Right lobe of liver (tissue), 6 donors: ENCODE data around the gene CSTF3. TPM values are rescaled to one million over a fixed set of nuclear protein-coding genes. Genes with fewer than 3 reads are reported as not detected.

ENCODE experiments used
- ATAC-seq, 4 donors: fragments of 200-7000 bp; cut with Tn5 transposase; one replicate each; pipeline ENCODE4 v1.9.1; 2020; ENCODE audit warnings: mild to moderate bottlenecking in 4 of 4, moderate library complexity in 4 of 4
- DNase-seq, 3 donors: peaks; one replicate each; pipeline ENCODE4 v3.0.0-alpha.2; 2020
- H3K27ac ChIP-seq, 3 donors: fragments of 200-600 bp; one replicate each; pipeline ENCODE4 v1.8.0; 2022
- H3K27me3 ChIP-seq, 2 donors: fragments of 200-600 bp; one replicate each; pipeline ENCODE4 v1.8.0; 2022
- H3K36me3 ChIP-seq, 4 donors: fragments of 200-600 bp; sonication (generic) in 1 of 4; one replicate each; pipeline versions ENCODE4 v1.5.1 to v1.8.0; 2017 to 2022; ENCODE audit warnings: control low read depth in 1 of 4
- H3K4me1 ChIP-seq, 4 donors: fragments of 200-600 bp; sonication (generic) in 1 of 4; one replicate each; pipeline versions ENCODE4 v1.5.1 to v1.8.0; 2017 to 2022; ENCODE audit warnings: control low read depth in 1 of 4
- H3K4me3 ChIP-seq, 3 donors: fragments of 200-600 bp; one replicate each; pipeline ENCODE4 v1.8.0; 2022
- H3K9me3 ChIP-seq, 4 donors: fragments of 200-600 bp; sonication (generic) in 1 of 4; one replicate each; pipeline versions ENCODE4 v1.5.1 to v1.8.0; 2017 to 2022; ENCODE audit warnings: control low read depth in 1 of 4
- CTCF ChIP-seq, 4 donors: fragments of 200-600 bp in 3 of 4; fragments of 450-650 bp in 1 of 4; IDR thresholded peaks; one replicate each; pipeline versions ENCODE4 v1.5.1 to v1.8.0; 2016 to 2022; ENCODE audit warnings: antibody characterized with exemption in 4 of 4, mild to moderate bottlenecking in 2 of 4
- POLR2A ChIP-seq: fragments of 450-650 bp; IDR thresholded peaks from one replicate; pipeline ENCODE4 v1.6.1; 2017; ENCODE audit warnings: antibody characterized with exemption, mild to moderate bottlenecking
- WGBS: methylation state at CpG from one replicate; pipeline ENCODE4 v1.1.6; 2018; ENCODE audit warnings: low coverage, low lambda C conversion rate; ENCODE audit not compliant: insufficient coverage; ENCODE audit errors: missing lambda C conversion rate; 5-methylcytosine and 5-hydroxymethylcytosine counted together
- intact Hi-C, 2 donors: fragments of 100-400 bp; cut with DNase I; formaldehyde crosslinking; loops; one replicate each; pipeline versions ENCODE4 v1.11.2 to v1.14.1; 2022
- small RNA-seq, 2 experiments: library from RNA; depleted of rRNA; stranded (forward); fragments of <200 nt; gene quantifications; one replicate each; pipeline ENCODE3, GENCODE V24; 2016
- total RNA-seq, 6 experiments: library from RNA; depleted of rRNA in 2 of 6; stranded (reverse); fragments of >200 nt in 2 of 6; fragmentation: NEBNext Ultra II Directional in 3 of 6; extraction: Animal tissue kit (Norgen Biotek cat#: 25700) in 3 of 6; gene quantifications; one replicate each; pipeline versions ENCODE4 v1.1.0 to v1.2.4, GENCODE V29; 2016 to 2023
- donor health status: DM: no; HTN: yes; CAD: no.
- donor health status: DM: no; HTN: no; CAD: no.
- donor health status: DM: no; HTN: no; CAD: no.
- donor health status: DM: no; HTN: yes; CAD: no.
- donor health status: DM: no; HTN: yes; CAD: no.

The CSTF3 gene
- total RNA-seq, 6 experiments from 2014 or later = 11.5 to 14.0 (median 12.0) TPM

DNA sequence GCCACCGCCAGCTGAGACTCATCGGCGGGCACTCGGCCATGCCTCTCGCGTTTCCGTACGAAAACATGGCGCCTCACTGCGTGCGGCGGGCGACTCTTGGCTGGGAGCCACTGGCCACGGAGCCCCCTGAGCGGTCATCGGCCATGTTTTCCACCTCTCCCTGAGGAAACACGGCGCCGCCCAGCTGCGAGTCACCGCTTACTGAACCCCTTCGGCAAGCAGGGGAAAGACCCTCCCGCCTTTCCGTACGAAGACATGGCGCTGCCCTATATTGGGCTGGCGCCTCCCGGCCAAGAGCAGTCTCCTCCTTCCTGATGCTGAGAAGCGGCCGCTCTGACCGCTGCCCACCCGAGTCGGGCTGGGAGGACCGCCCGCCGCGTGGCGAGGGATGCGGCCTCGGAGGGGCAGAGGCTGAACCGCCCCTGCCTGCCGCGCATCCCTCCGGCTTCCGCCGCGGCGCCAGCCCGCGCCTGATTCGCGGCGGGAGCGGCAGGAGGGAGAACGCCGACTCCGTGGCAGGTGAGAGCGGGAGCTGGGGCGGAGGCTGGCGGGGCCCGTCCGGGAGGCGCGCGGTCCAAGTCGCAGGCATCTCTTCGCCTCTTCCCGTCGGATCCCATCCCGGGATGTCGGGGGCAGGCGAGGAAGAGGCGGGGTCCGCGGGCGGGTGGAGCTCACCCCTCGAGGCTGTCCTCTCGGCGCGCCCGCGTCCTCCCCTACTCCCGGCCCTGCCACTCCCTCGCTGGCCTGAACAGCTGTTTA, 121.8 kb downstream of the CSTF3 start, which contains the start of gene TCP11L1:
Gene TCP11L1, plus strand, starts transcription at position 299 of the 759 bp plus-strand sequence. CDS start 4,202 bp downstream, outside the sequence.
- intact Hi-C loops = no loop called here
- peaks cover 0 to 2% (median 0%) of the 10 kb centered on the region in 4 donors for H3K36me3 ChIP-seq
- TF ChIP-seq POLR2A = peak; percentile 49
- no peak for TF ChIP-seq CTCF (IDR thresholded peaks at IDR 0.05)
- peak; percentile 77 to 91 (median 89) for ATAC-seq
- peaks cover 0 to 7% (median 3%) of the 10 kb centered on the region in 4 donors for H3K4me1 ChIP-seq
- peak within 1 kb of the TSS; percentile 90 to 99 (median 91) for H3K4me3 ChIP-seq
- WGBS = 0% methylated on average over 11 of the region's 84 CpGs
- no peaks in the 10 kb centered on the region for H3K9me3 ChIP-seq
- peak within 1 kb of the TSS; percentile 98 to 99 (median 99) for H3K27ac ChIP-seq
- DNase-seq = peak; percentile 93 to 94 (median 94)
- H3K27me3 ChIP-seq = no peaks in the 10 kb centered on the region

- Histone ChIP-seq H3K9me3 (no peaks in the 10 kb centered on the region), H3K4me3 (peak overlapping the region in 1 of 3 donors; percentile 16), H3K36me3 (peaks cover 0 to 24% (median 10%) of the 10 kb centered on the region in 4 donors), H3K27me3 (no peaks in the 10 kb centered on the region), H3K27ac (peak overlapping the region in 2 of 3 donors; percentile 62 to 67), H3K4me1 (peaks cover 0 to 11% (median 3%) of the 10 kb centered on the region in 4 donors)
- peak; percentile 26 to 57 (median 36) for ATAC-seq
- 45% methylated on average over 1 of the region's 1 CpG for WGBS
- TF ChIP-seq CTCF (IDR thresholded peaks at IDR 0.05) (no peak), POLR2A (no peak)
- peak in 1 of 3 donors; percentile 56 for DNase-seq
- intact Hi-C loops = no loop called here
These were observed 126.3 kb downstream of the CSTF3 start for GRCh38 chr11:33035011-33035410.

Small RNA genes lying within 50 kb of the gene (small RNA-seq; reads per million reads assigned to genes)
- gene RF00019 = 0 reads per million in 2 experiments

Other genes with a start within 250 kb of the CSTF3 start
- gene DEPDC7, start 145.6 kb downstream of the CSTF3 start, total RNA-seq = 10 to 100 TPM; 18.4 to 39.3 (median 30.8) TPM
- 10 to 100 TPM in 2 of 6 experiments, 1 to 10 TPM in 4; 3.3 to 13.6 (median 6.6) TPM for gene TCP11L1, start 121.9 kb downstream of the CSTF3 start, total RNA-seq
- gene HIPK3, start 95.9 kb upstream of the CSTF3 start, total RNA-seq = 10 to 100 TPM; 33.3 to 56.4 (median 38.1) TPM
- gene KIAA1549L, start 214.6 kb upstream of the CSTF3 start, total RNA-seq = under 1 TPM in 3 of 6 experiments, not detected in 3; under 0.01 to 0.12 (median 0.04) TPM